ENCODE data around the gene CTCFL.
"Not testable (repeated sequence)": the region's sequence is repeated elsewhere in the genome, so short reads cannot be mapped to it uniquely, and the experiment has no call there.

Gene CTCFL

GRCh38 chr20:57501461-57502335, 23.2 kb downstream of the CTCFL start:
- Histone ChIP-seq H3K27me3 (ENCODE audit: low read depth, low read length) (no peaks in the 10 kb centered on the region), H3K9me3 (ENCODE audit: control insufficient read depth in 1 of 2, low read length in 2 of 2) (no peaks in the 10 kb centered on the region), H3K27ac (ENCODE audit: low read length) (no peak overlapping the region), H3K4me1 (ENCODE audit: control insufficient read depth in 1 of 2, insufficient read depth in 2 of 2, low read length in 2 of 2) (no peaks in the 10 kb centered on the region), H3K4me3 (ENCODE audit: low read depth in 1 of 2, low read length in 2 of 2) (no peak overlapping the region), H3K36me3 (ENCODE audit: control insufficient read depth in 1 of 2, insufficient read depth in 2 of 2, low read length in 2 of 2) (no peaks in the 10 kb centered on the region)

GRCh38 chr20:57500962-57501361, 24.0 kb downstream of the CTCFL start:
- Histone ChIP-seq H3K27ac (ENCODE audit: low read length) (no peak overlapping the region), H3K27me3 (ENCODE audit: low read depth, low read length) (no peaks in the 10 kb centered on the region), H3K36me3 (ENCODE audit: control insufficient read depth in 1 of 2, insufficient read depth in 2 of 2, low read length in 2 of 2) (no peaks in the 10 kb centered on the region), H3K9me3 (ENCODE audit: control insufficient read depth in 1 of 2, low read length in 2 of 2) (no peaks in the 10 kb centered on the region), H3K4me1 (ENCODE audit: control insufficient read depth in 1 of 2, insufficient read depth in 2 of 2, low read length in 2 of 2) (no peaks in the 10 kb centered on the region), H3K4me3 (ENCODE audit: low read depth in 1 of 2, low read length in 2 of 2) (no peak overlapping the region)

GRCh38 chr20:57500235-57500634, 24.7 kb downstream of the CTCFL start:
- H3K9me3 ChIP-seq (ENCODE audit: control insufficient read depth in 1 of 2, low read length in 2 of 2), result no peaks in the 10 kb centered on the region
- H3K4me1 ChIP-seq (ENCODE audit: control insufficient read depth in 1 of 2, insufficient read depth in 2 of 2, low read length in 2 of 2), result no peaks in the 10 kb centered on the region
- H3K27me3 ChIP-seq (ENCODE audit: low read depth, low read length), result no peaks in the 10 kb centered on the region
- no peak overlapping the region for H3K27ac ChIP-seq (ENCODE audit: low read length)
- no peak overlapping the region for H3K4me3 ChIP-seq (ENCODE audit: low read depth in 1 of 2, low read length in 2 of 2)
- no peaks in the 10 kb centered on the region for H3K36me3 ChIP-seq (ENCODE audit: control insufficient read depth in 1 of 2, insufficient read depth in 2 of 2, low read length in 2 of 2)

DNA sequence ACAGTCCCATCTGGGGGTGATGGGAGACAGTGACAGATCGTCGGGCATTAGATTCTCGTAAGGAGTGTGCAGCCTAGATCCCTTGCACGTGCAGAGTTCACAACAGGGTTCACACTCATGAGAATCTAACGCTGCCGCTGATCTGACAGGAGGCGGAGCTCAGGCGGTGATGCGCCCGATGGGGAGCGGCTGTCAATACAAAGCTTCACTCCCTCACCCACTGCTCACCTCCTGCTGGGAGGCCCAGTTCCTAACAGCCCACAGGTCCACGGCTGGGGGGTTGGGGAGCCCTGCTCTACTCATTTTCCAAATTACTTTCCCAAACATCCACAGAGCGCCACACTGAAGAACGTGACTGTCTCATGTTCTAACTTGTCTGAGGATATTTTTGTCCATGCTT, 25.3 kb downstream of the CTCFL start:
- Histone ChIP-seq H3K4me3 (ENCODE audit: low read depth in 1 of 2, low read length in 2 of 2) (no peak overlapping the region), H3K4me1 (ENCODE audit: control insufficient read depth in 1 of 2, insufficient read depth in 2 of 2, low read length in 2 of 2) (peaks cover 0 to 4% of the 10 kb centered on the region in 2 donors), H3K9me3 (ENCODE audit: control insufficient read depth in 1 of 2, low read length in 2 of 2) (no peaks in the 10 kb centered on the region), H3K27me3 (ENCODE audit: low read depth, low read length) (no peaks in the 10 kb centered on the region), H3K36me3 (ENCODE audit: control insufficient read depth in 1 of 2, insufficient read depth in 2 of 2, low read length in 2 of 2) (no peaks in the 10 kb centered on the region), H3K27ac (ENCODE audit: low read length) (no peak overlapping the region)

DNA sequence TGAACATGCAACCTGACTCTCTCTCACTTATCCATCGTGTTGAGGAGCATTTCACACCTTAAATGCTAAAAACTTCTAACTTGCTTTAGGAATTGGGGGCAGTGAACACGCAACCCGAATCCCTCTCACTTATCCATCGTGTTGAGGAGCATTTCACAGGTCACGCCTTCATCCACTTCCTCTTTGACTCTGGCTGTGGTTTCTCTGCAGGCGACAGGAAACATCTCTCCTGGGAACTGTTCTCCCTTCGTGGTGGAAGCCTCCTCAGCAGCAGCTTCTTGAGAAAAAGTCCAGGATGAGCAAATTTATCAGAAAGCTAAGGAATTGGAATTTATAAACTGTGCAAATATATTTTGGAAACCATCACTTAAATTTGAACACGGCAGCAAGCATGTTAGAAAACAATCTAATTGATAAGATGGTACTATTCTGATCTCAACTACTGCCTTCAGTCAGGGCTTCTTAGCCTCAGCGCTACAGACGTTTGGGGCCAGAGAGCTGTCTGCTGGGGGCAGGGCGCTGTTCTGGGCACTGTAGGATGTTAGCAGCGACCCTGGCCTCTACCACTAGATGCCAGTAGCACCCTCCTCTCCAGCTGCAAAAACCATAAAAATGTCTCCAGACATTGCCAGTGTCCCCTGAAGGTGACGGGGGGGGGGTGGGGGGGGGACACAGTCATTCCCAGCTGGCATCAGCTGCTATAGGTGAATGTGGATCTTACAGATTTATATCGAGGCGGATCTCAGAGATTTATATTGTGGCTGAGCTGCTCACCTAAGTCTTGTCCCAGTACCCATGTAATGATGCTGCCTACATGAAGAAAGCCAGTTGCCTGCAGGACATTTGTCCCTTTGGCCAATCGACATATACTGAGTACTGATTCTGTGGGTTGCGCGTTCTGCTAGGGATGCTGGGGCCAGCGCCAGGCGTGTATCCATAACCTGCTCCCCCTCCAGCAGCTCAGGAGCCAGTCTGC, 26.2 kb downstream of the CTCFL start:
- no peak overlapping the region for H3K27ac ChIP-seq (ENCODE audit: low read length)
- no peaks in the 10 kb centered on the region for H3K27me3 ChIP-seq (ENCODE audit: low read depth, low read length)
- H3K4me1 ChIP-seq (ENCODE audit: control insufficient read depth in 1 of 2, insufficient read depth in 2 of 2, low read length in 2 of 2), result peaks cover 0 to 7% of the 10 kb centered on the region in 2 donors

GRCh38 chr20:57496592-57496991, 28.3 kb downstream of the CTCFL start:
- Histone ChIP-seq H3K4me3 (ENCODE audit: low read depth in 1 of 2, low read length in 2 of 2) (no peak overlapping the region), H3K36me3 (ENCODE audit: control insufficient read depth in 1 of 2, insufficient read depth in 2 of 2, low read length in 2 of 2) (no peaks in the 10 kb centered on the region), H3K27ac (ENCODE audit: low read length) (no peak overlapping the region), H3K9me3 (ENCODE audit: control insufficient read depth in 1 of 2, low read length in 2 of 2) (no peaks in the 10 kb centered on the region), H3K27me3 (ENCODE audit: low read depth, low read length) (no peaks in the 10 kb centered on the region), H3K4me1 (ENCODE audit: control insufficient read depth in 1 of 2, insufficient read depth in 2 of 2, low read length in 2 of 2) (peaks cover 0 to 7% of the 10 kb centered on the region in 2 donors)

More for the DNA sequence above, 26.2 kb downstream of the CTCFL start:
- H3K36me3 ChIP-seq (ENCODE audit: control insufficient read depth in 1 of 2, insufficient read depth in 2 of 2, low read length in 2 of 2), result no peaks in the 10 kb centered on the region
- H3K9me3 ChIP-seq (ENCODE audit: control insufficient read depth in 1 of 2, low read length in 2 of 2), result no peaks in the 10 kb centered on the region
- H3K4me3 ChIP-seq (ENCODE audit: low read depth in 1 of 2, low read length in 2 of 2), result no peak overlapping the region

DNA sequence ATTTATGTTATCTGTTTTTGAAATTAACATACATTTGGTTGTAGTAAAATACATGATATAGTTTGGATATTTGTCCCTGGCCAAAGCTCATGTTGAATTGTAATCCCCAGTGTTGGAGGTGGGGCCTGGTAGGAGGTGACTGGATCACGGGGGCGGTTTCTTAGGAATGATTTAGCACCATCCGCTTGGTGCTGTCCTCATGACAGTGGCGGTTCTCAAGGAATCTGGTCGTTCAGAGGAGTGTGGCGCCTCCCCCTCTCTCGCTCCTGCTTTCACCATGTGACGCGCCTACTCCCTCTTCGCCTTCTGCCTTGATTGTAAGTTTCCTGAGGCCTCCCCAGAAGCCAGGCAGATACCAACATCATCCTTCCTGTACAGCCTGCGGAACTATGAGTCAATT, 29.0 kb downstream of the CTCFL start:
- H3K27ac ChIP-seq (ENCODE audit: low read length), result no peak overlapping the region
- H3K27me3 ChIP-seq (ENCODE audit: low read depth, low read length), result no peaks in the 10 kb centered on the region
- H3K36me3 ChIP-seq (ENCODE audit: control insufficient read depth in 1 of 2, insufficient read depth in 2 of 2, low read length in 2 of 2), result no peaks in the 10 kb centered on the region
- H3K4me1 ChIP-seq (ENCODE audit: control insufficient read depth in 1 of 2, insufficient read depth in 2 of 2, low read length in 2 of 2), result peaks cover 0 to 7% of the 10 kb centered on the region in 2 donors
- H3K9me3 ChIP-seq (ENCODE audit: control insufficient read depth in 1 of 2, low read length in 2 of 2), result no peaks in the 10 kb centered on the region
- no peak overlapping the region for H3K4me3 ChIP-seq (ENCODE audit: low read depth in 1 of 2, low read length in 2 of 2)

GRCh38 chr20:57493091-57493615, 31.8 kb downstream of the CTCFL start:
- H3K9me3 ChIP-seq (ENCODE audit: control insufficient read depth in 1 of 2, low read length in 2 of 2), result no peaks in the 10 kb centered on the region
- peaks cover 0 to 7% of the 10 kb centered on the region in 2 donors for H3K4me1 ChIP-seq (ENCODE audit: control insufficient read depth in 1 of 2, insufficient read depth in 2 of 2, low read length in 2 of 2)
- no peaks in the 10 kb centered on the region for H3K36me3 ChIP-seq (ENCODE audit: control insufficient read depth in 1 of 2, insufficient read depth in 2 of 2, low read length in 2 of 2)
- H3K27ac ChIP-seq (ENCODE audit: low read length), result no peak overlapping the region
- H3K27me3 ChIP-seq (ENCODE audit: low read depth, low read length), result no peaks in the 10 kb centered on the region
- H3K4me3 ChIP-seq (ENCODE audit: low read depth in 1 of 2, low read length in 2 of 2), result no peak overlapping the region

DNA sequence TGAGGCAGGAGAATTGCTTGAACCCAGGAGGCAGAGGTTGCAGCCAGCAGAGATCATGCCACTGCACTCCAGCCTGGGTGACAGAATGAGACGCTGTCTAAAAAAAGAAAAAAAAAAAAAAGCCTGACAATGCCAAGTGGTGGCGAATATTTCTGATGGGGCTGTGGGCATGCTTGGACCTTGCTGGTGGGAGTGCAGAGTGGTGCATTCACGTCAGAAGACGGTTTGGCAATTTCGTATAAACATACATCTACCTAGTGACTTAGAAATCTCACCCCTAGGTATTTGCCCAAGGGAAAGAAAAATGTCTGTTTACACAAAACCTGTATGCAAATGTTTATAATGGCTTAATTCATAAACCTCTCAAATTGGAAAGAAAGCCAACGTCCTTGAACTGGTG, 33.6 kb downstream of the CTCFL start:
- no peak overlapping the region for H3K27ac ChIP-seq (ENCODE audit: low read length)
- no peaks in the 10 kb centered on the region for H3K27me3 ChIP-seq (ENCODE audit: low read depth, low read length)
- no peak overlapping the region for H3K4me3 ChIP-seq (ENCODE audit: low read depth in 1 of 2, low read length in 2 of 2)
- no peaks in the 10 kb centered on the region for H3K36me3 ChIP-seq (ENCODE audit: control insufficient read depth in 1 of 2, insufficient read depth in 2 of 2, low read length in 2 of 2)
- peaks cover 0 to 7% of the 10 kb centered on the region in 2 donors for H3K4me1 ChIP-seq (ENCODE audit: control insufficient read depth in 1 of 2, insufficient read depth in 2 of 2, low read length in 2 of 2)
- H3K9me3 ChIP-seq (ENCODE audit: control insufficient read depth in 1 of 2, low read length in 2 of 2), result no peaks in the 10 kb centered on the region

DNA sequence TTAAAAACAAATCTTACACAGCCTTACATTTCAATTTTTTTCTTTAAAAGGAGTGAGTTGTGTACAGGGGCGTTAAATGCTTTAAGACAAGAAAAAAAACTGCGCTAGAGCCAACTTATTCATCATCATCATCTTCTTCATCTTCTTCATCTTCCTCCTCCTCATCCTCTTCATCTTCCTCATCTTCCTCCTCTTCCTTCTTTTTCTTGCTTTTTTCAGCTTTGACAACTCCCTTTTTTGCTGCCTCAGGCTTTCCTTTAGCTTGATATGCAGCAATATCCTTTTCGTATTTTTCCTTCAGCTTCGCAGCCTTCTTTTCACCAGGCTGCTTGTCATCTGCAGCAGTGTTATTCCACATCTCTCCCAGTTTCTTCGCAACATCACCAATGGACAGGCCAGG, 36.7 kb downstream of the CTCFL start:
- not testable (repeated sequence) for H3K4me1 ChIP-seq (ENCODE audit: control insufficient read depth in 1 of 2, insufficient read depth in 2 of 2, low read length in 2 of 2); H3K27ac ChIP-seq (ENCODE audit: low read length); H3K9me3 ChIP-seq (ENCODE audit: control insufficient read depth in 1 of 2, low read length in 2 of 2)

DNA sequence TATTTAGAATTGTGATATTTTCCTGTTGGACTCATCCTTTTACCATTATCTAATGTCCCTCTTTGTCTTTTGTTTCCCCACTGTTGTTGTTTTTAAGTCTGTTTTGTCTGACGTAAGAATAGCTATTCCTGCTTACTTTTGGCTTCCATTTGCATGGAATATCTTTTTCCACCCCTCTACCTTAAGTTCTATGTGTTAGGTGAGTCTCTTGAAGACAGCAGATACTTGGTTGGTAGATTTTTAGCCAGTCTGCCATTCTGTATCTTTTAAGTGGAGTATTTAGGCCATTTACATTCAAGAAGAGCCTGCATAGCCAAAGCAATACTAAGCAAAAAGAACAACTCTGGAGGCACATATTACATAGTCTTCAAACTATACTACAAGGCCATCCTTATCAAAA, 39.2 kb downstream of the CTCFL start:
- no peak overlapping the region for H3K27ac ChIP-seq (ENCODE audit: low read length)
- no peak overlapping the region for H3K4me3 ChIP-seq (ENCODE audit: low read depth in 1 of 2, low read length in 2 of 2)
- H3K4me1 ChIP-seq (ENCODE audit: control insufficient read depth in 1 of 2, insufficient read depth in 2 of 2, low read length in 2 of 2), result peaks cover 0 to 20% of the 10 kb centered on the region in 2 donors
- H3K27me3 ChIP-seq (ENCODE audit: low read depth, low read length), result no peaks in the 10 kb centered on the region
- no peaks in the 10 kb centered on the region for H3K36me3 ChIP-seq (ENCODE audit: control insufficient read depth in 1 of 2, insufficient read depth in 2 of 2, low read length in 2 of 2)
- H3K9me3 ChIP-seq (ENCODE audit: control insufficient read depth in 1 of 2, low read length in 2 of 2), result no peaks in the 10 kb centered on the region

More for the DNA sequence above, 36.7 kb downstream of the CTCFL start:
- H3K36me3 ChIP-seq (ENCODE audit: control insufficient read depth in 1 of 2, insufficient read depth in 2 of 2, low read length in 2 of 2); H3K27me3 ChIP-seq (ENCODE audit: low read depth, low read length); H3K4me3 ChIP-seq (ENCODE audit: low read depth in 1 of 2, low read length in 2 of 2): not testable (repeated sequence)

Measured in muscle layer of duodenum (tissue), 2 donors.